Measurements from ENCODE around the gene SUZ12.
"Not testable (repeated sequence)": the region's sequence is repeated elsewhere in the genome, so short reads cannot be mapped to it uniquely, and the experiment has no call there.

Gene SUZ12

GRCh38 chr17:31974269-31975071 lies 37.7 kb downstream of the SUZ12 start:
- H3K9me3 ChIP-seq (ENCODE audit: control insufficient read depth, insufficient read depth, low read depth, low read length); H3K4me3 ChIP-seq (ENCODE audit: low read depth, low read length); H3K27ac ChIP-seq (ENCODE audit: extremely low read depth, low read depth, low read length); CTCF ChIA-PET; H3K4me1 ChIP-seq (ENCODE audit: control insufficient read depth, insufficient read depth, low read length): not testable (repeated sequence)
- peaks cover 35 to 57% of the 10 kb centered on the region in 2 experiments for H3K36me3 ChIP-seq (ENCODE audit: control insufficient read depth in 2 of 2, insufficient read depth in 1 of 2, low read length in 2 of 2)
- POLR2A ChIA-PET: interaction anchor here (0.6 kb wide), 1 partner anchor 17 kb away, joined by 5 read pairs; no protein-coding TSS in a partner anchor

- H3K4me1 ChIP-seq (ENCODE audit: control insufficient read depth, insufficient read depth, low read length); H3K27ac ChIP-seq (ENCODE audit: extremely low read depth, low read depth, low read length); H3K4me3 ChIP-seq (ENCODE audit: low read depth, low read length); POLR2A ChIA-PET; H3K9me3 ChIP-seq (ENCODE audit: control insufficient read depth, insufficient read depth, low read depth, low read length); CTCF ChIA-PET: not testable (repeated sequence)
- peaks cover 37 to 57% of the 10 kb centered on the region in 2 experiments for H3K36me3 ChIP-seq (ENCODE audit: control insufficient read depth in 2 of 2, insufficient read depth in 1 of 2, low read length in 2 of 2)
Observed at GRCh38 chr17:31975391-31975790, 38.6 kb downstream of the SUZ12 start.

- peaks cover 94 to 96% of the 10 kb centered on the region in 2 experiments for H3K36me3 ChIP-seq (ENCODE audit: control insufficient read depth in 2 of 2, insufficient read depth in 1 of 2, low read length in 2 of 2)
- H3K9me3 ChIP-seq (ENCODE audit: control insufficient read depth, insufficient read depth, low read depth, low read length); H3K4me1 ChIP-seq (ENCODE audit: control insufficient read depth, insufficient read depth, low read length); POLR2A ChIA-PET; H3K4me3 ChIP-seq (ENCODE audit: low read depth, low read length); H3K27ac ChIP-seq (ENCODE audit: extremely low read depth, low read depth, low read length): not testable (repeated sequence)
- CTCF ChIA-PET: interaction anchor here (1.6 kb wide), 1 partner anchor 144 kb away, joined by 5 read pairs; no protein-coding TSS in a partner anchor
Observed at GRCh38 chr17:31991821-31992220, 55.0 kb downstream of the SUZ12 start.

- Histone ChIP-seq H3K36me3 (ENCODE audit: control insufficient read depth in 2 of 2, insufficient read depth in 1 of 2, low read length in 2 of 2) (peaks cover 88 to 93% of the 10 kb centered on the region in 2 experiments), H3K27ac (ENCODE audit: extremely low read depth, low read depth, low read length) (no peak overlapping the region), H3K4me1 (ENCODE audit: control insufficient read depth, insufficient read depth, low read length) (no peaks in the 10 kb centered on the region), H3K4me3 (ENCODE audit: low read depth, low read length) (no peak overlapping the region), H3K9me3 (ENCODE audit: control insufficient read depth, insufficient read depth, low read depth, low read length) (no peaks in the 10 kb centered on the region)
- TF ChIP-seq SCRT2 (tag by site-specific recombination; IDR thresholded peaks at IDR 0.05) (peak; percentile 62; the same call in 1 of the 2 replicates), HOXD13 (CRISPR knock-in tag; IDR thresholded peaks at IDR 0.05; ENCODE audit: borderline replicate concordance) (no peak)
- POLR2A ChIA-PET: no interaction called here
- CTCF ChIA-PET: interaction anchor here (3.0 kb wide), 1 partner anchor 10 kb away, joined by 15 read pairs; the partner anchor contains the start of gene LRRC37B
Observed at GRCh38 chr17:31997005-31997404, 60.2 kb downstream of the SUZ12 start.

- H3K4me1 ChIP-seq (ENCODE audit: control insufficient read depth, insufficient read depth, low read length): no peaks in the 10 kb centered on the region
- no peaks in the 10 kb centered on the region for H3K9me3 ChIP-seq (ENCODE audit: control insufficient read depth, insufficient read depth, low read depth, low read length)
- CTCF ChIA-PET: interaction anchor here (0.6 to 4.0 kb wide), 14 partner anchors 8 to 542 kb away, joined by 3 to 36 read pairs (median 4); no protein-coding TSS in a partner anchor
- peak within 1 kb of the TSS; percentile 85 for H3K27ac ChIP-seq (ENCODE audit: extremely low read depth, low read depth, low read length)
- H3K4me3 ChIP-seq (ENCODE audit: low read depth, low read length): peak within 1 kb of the TSS; percentile 52
- H3K36me3 ChIP-seq (ENCODE audit: control insufficient read depth in 2 of 2, insufficient read depth in 1 of 2, low read length in 2 of 2): peaks cover 0 to 4% of the 10 kb centered on the region in 2 experiments; a peak in 1 of 3 replicates
- POLR2A ChIA-PET: interaction anchor here (1.0 to 1.4 kb wide), 3 partner anchors 10 to 112 kb away, joined by 3 to 6 read pairs (median 5); no protein-coding TSS in a partner anchor
- TF ChIP-seq ZBTB11 (tag by site-specific recombination; conservative IDR thresholded peaks at IDR 0.05; ENCODE audit: low read depth): peak; percentile 43; the same call in 1 of the 2 replicates
- TF ChIP-seq ZNF610 (tag by site-specific recombination; IDR thresholded peaks at IDR 0.05; ENCODE audit: borderline replicate concordance): peak; percentile 27; the same call in 1 of the 2 replicates
- TF ChIP-seq ZNF677 (tag by site-specific recombination; IDR thresholded peaks at IDR 0.05): no peak
- TF ChIP-seq SP3 (tag by site-specific recombination; IDR thresholded peaks at IDR 0.05): peak; percentile 30; the same call in 1 of the 2 replicates
- no peak for TF ChIP-seq ZNF548 (tag by site-specific recombination; IDR thresholded peaks at IDR 0.05)
- TF ChIP-seq KLF16 (tag by site-specific recombination; IDR thresholded peaks at IDR 0.05): peak; percentile 91
- no peak for TF ChIP-seq HOXA7 (CRISPR knock-in tag; IDR thresholded peaks at IDR 0.05; ENCODE audit: borderline replicate concordance)
- peak; percentile 81 for TF ChIP-seq ZSCAN30 (tag by site-specific recombination; IDR thresholded peaks at IDR 0.05)
- TF ChIP-seq PRDM10 (tag by site-specific recombination; IDR thresholded peaks at IDR 0.05): peak; percentile 31; the same call in 1 of the 2 replicates
- TF ChIP-seq ZNF785 (tag by site-specific recombination; IDR thresholded peaks at IDR 0.05): no peak
- no peak for TF ChIP-seq ZBTB21 (tag by site-specific recombination; IDR thresholded peaks at IDR 0.05)
- TF ChIP-seq ZNF112 (tag by site-specific recombination; IDR thresholded peaks at IDR 0.05): no peak
- no peak for TF ChIP-seq ZNF530 (tag by site-specific recombination; IDR thresholded peaks at IDR 0.05; ENCODE audit: low read depth)
Observed at GRCh38 chr17:32006957-32007462, 70.2 kb downstream of the SUZ12 start, which contains the start of gene LRRC37B. Gene LRRC37B (plus strand): TSS chr17:32007383. CDS start chr17:32021393, 14,010 bp downstream.
